HFFc6 (cell line): ENCODE measurements around the gene SHLD1. TPM values are rescaled to one million over a fixed set of nuclear protein-coding genes. Genes with fewer than 3 reads are reported as not detected.

Experiments
- DNase-seq: peaks from one replicate; pipeline ENCODE4 v3.0.0-alpha.2; 2018
- H3K27ac Mint-ChIP-seq: 2 replicates; pipeline ENCODE4 v1.8.0; 2020; ENCODE audit warnings: mild to moderate bottlenecking, mixed read lengths
- H3K27me3 Mint-ChIP-seq: 2 replicates; pipeline ENCODE4 v1.8.0; 2021; ENCODE audit warnings: mild to moderate bottlenecking, moderate library complexity, mixed read lengths; ENCODE audit not compliant: insufficient read depth
- H3K36me3 Mint-ChIP-seq: 2 replicates; pipeline ENCODE4 v1.8.0; 2021; ENCODE audit warnings: low read depth, mixed read lengths
- H3K4me1 Mint-ChIP-seq: 2 replicates; pipeline ENCODE4 v1.8.0; 2020; ENCODE audit warnings: low read depth, mixed read lengths
- H3K4me3 Mint-ChIP-seq: 2 replicates; pipeline ENCODE4 v1.8.0; 2020; ENCODE audit warnings: mild to moderate bottlenecking, moderate library complexity, mixed read lengths
- H3K9me3 Mint-ChIP-seq: 2 replicates; pipeline ENCODE4 v1.8.0; 2020; ENCODE audit warnings: mild to moderate bottlenecking, mixed read lengths
- total RNA-seq, 6 experiments: library from RNA; stranded (reverse); fragmentation: NEBNext Ultra II Directional; extraction: Animal tissue kit (Norgen Biotek cat#: 25700); gene quantifications; 2 replicates in 1 of 6; 3 replicates in 5 of 6; pipeline ENCODE4 v1.2.3, GENCODE V29; 2021
- TF ChIP-seq, protein P1 (sequence below): fragments of 200-600 bp; sonication (generic); IDR thresholded peaks from 2 replicates; pipeline ENCODE4 v1.5.0; 2021; ENCODE audit warnings: antibody characterized with exemption, mild to moderate bottlenecking

Gene SHLD1
- total RNA-seq, 6 experiments from 2014 or later: 3.5 to 4.4 (median 3.8) TPM

- H3K36me3 Mint-ChIP-seq: no peaks in the 10 kb centered on the region
- no peak for DNase-seq
- TF ChIP-seq, protein P1, sequence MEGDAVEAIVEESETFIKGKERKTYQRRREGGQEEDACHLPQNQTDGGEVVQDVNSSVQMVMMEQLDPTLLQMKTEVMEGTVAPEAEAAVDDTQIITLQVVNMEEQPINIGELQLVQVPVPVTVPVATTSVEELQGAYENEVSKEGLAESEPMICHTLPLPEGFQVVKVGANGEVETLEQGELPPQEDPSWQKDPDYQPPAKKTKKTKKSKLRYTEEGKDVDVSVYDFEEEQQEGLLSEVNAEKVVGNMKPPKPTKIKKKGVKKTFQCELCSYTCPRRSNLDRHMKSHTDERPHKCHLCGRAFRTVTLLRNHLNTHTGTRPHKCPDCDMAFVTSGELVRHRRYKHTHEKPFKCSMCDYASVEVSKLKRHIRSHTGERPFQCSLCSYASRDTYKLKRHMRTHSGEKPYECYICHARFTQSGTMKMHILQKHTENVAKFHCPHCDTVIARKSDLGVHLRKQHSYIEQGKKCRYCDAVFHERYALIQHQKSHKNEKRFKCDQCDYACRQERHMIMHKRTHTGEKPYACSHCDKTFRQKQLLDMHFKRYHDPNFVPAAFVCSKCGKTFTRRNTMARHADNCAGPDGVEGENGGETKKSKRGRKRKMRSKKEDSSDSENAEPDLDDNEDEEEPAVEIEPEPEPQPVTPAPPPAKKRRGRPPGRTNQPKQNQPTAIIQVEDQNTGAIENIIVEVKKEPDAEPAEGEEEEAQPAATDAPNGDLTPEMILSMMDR: no peak
- H3K4me1 Mint-ChIP-seq: peaks cover 8% of the 10 kb centered on the region; the same call in 1 of the 2 replicates
- peaks cover 29% of the 10 kb centered on the region for H3K27me3 Mint-ChIP-seq
- H3K9me3 Mint-ChIP-seq: no peaks in the 10 kb centered on the region
- H3K27ac Mint-ChIP-seq: no peak overlapping the region
- no peak overlapping the region; the same call in 1 of the 2 replicates for H3K4me3 Mint-ChIP-seq
Measured at GRCh38 chr20:5882166-5882565, 132.0 kb downstream of the SHLD1 start.

- H3K27me3 Mint-ChIP-seq: peaks cover 40% of the 10 kb centered on the region
- H3K4me1 Mint-ChIP-seq: peaks cover 8% of the 10 kb centered on the region; the same call in 1 of the 2 replicates
- H3K36me3 Mint-ChIP-seq: no peaks in the 10 kb centered on the region
- H3K27ac Mint-ChIP-seq: no peak overlapping the region
- H3K9me3 Mint-ChIP-seq: no peaks in the 10 kb centered on the region
- TF ChIP-seq, protein P1: no peak
- no peak for DNase-seq
- H3K4me3 Mint-ChIP-seq: no peak overlapping the region
Measured at GRCh38 chr20:5884465-5885335, 134.5 kb downstream of the SHLD1 start.

DNA sequence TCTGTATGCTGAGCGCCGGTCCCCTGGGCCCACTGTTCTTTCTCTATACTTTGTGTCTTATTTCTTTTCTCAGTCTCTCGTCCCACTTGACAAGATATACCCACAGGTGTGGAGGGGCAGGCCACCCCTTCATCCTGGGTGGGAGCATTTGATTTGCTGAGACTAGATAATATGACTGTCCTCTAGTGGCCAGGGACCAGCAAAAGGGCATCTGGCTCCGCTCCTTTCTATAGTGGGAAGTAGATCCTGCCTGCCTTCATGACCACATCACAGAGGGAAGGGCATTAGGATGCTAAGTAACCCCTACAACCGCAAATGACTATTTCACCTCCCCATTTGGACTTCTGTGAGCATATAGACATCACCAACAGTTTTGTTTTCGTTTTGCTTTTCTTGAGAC, 135.7 kb downstream of the SHLD1 start:
- Mint-ChIP-seq H3K27me3 (peaks cover 47% of the 10 kb centered on the region), H3K4me1 (peaks cover 8% of the 10 kb centered on the region; the same call in 1 of the 2 replicates), H3K27ac (no peak overlapping the region), H3K9me3 (no peaks in the 10 kb centered on the region), H3K4me3 (no peak overlapping the region), H3K36me3 (no peaks in the 10 kb centered on the region)
- no peak for DNase-seq
- TF ChIP-seq, protein P1: no peak

- no peak overlapping the region for H3K27ac Mint-ChIP-seq
- TF ChIP-seq, protein P1: no peak
- no peak overlapping the region for H3K4me3 Mint-ChIP-seq
- peaks cover 4% of the 10 kb centered on the region; the same call in 1 of the 2 replicates for H3K4me1 Mint-ChIP-seq
- peaks cover 46% of the 10 kb centered on the region for H3K27me3 Mint-ChIP-seq
- no peak for DNase-seq
- no peaks in the 10 kb centered on the region for H3K9me3 Mint-ChIP-seq
- no peaks in the 10 kb centered on the region for H3K36me3 Mint-ChIP-seq
Measured at GRCh38 chr20:5886788-5887187, 136.6 kb downstream of the SHLD1 start.

DNA sequence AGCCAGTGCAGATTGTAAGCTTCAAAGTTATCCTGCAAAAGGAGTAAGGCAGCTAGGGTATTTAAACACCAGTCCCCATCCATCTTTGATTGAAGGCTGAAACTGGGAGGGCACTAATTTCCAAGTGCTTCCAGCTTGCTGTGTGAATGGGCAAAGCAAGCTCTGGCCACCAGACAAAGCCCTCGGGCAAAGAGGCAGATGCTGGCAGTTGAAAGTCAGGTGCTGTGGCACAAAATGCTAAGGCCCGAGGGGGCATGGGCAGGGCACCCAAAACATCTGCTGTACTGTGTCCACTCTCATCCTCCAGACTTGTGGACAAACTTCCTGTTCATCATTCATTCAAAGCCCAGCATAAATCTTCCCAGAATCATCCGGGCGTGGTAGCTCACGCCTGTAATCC, 137.2 kb downstream of the SHLD1 start:
- H3K36me3 Mint-ChIP-seq: no peaks in the 10 kb centered on the region
- no peaks in the 10 kb centered on the region for H3K4me1 Mint-ChIP-seq
- no peaks in the 10 kb centered on the region for H3K9me3 Mint-ChIP-seq
- H3K4me3 Mint-ChIP-seq: no peak overlapping the region
- TF ChIP-seq, protein P1: no peak
- DNase-seq: no peak
- H3K27ac Mint-ChIP-seq: no peak overlapping the region
- H3K27me3 Mint-ChIP-seq: peaks cover 46% of the 10 kb centered on the region
